ENCODE results near the gene CATSPER1. TPM values are rescaled to one million over a fixed set of nuclear protein-coding genes. Genes with fewer than 3 reads are reported as not detected.
"Not testable (repeated sequence)": the region's sequence is repeated elsewhere in the genome, so short reads cannot be mapped to it uniquely, and the experiment has no call there.

The CATSPER1 gene
- polyA plus RNA-seq, 1 donor = 0.27 TPM

GRCh38 chr11:66051766-66052663, 25.7 kb upstream of the CATSPER1 start, which contains the start of gene SF3B2:
Gene SF3B2 (plus strand): TSS chr11:66052364. CDS start chr11:66052385, 21 bp downstream.
- peak; percentile 87 for DNase-seq (ENCODE audit: low read depth)

- DNase-seq (ENCODE audit: low read depth) = no peak
Measured at GRCh38 chr11:66051371-66051765, 25.1 kb upstream of the CATSPER1 start.

- no peak for DNase-seq (ENCODE audit: low read depth)
Measured at GRCh38 chr11:66050581-66051231, 24.4 kb upstream of the CATSPER1 start.

GRCh38 chr11:66048547-66049323, 22.5 kb upstream of the CATSPER1 start, which contains the start of gene GAL3ST3:
Gene GAL3ST3 (minus strand): TSS chr11:66049161. CDS start chr11:66045415, 3,746 bp downstream.
- DNase-seq (ENCODE audit: low read depth) = no peak

GRCh38 chr11:66047541-66048365, 21.5 kb upstream of the CATSPER1 start:
- DNase-seq (ENCODE audit: low read depth) = no peak

GRCh38 chr11:66046901-66047300, 20.6 kb upstream of the CATSPER1 start:
- DNase-seq (ENCODE audit: low read depth) = no peak

GRCh38 chr11:66045177-66045639, 18.9 kb upstream of the CATSPER1 start:
- DNase-seq (ENCODE audit: low read depth) = no peak

- DNase-seq (ENCODE audit: low read depth) = no peak
Measured at GRCh38 chr11:66044757-66045156, 18.5 kb upstream of the CATSPER1 start.

- no peak for DNase-seq (ENCODE audit: low read depth)
Measured at GRCh38 chr11:66042996-66043906, 17.0 kb upstream of the CATSPER1 start.

GRCh38 chr11:66042227-66042995, 16.1 kb upstream of the CATSPER1 start:
- no peak for DNase-seq (ENCODE audit: low read depth)

GRCh38 chr11:66039765-66040164, 13.5 kb upstream of the CATSPER1 start:
- no peak for DNase-seq (ENCODE audit: low read depth)

- no peak for DNase-seq (ENCODE audit: low read depth)
Measured at GRCh38 chr11:66037327-66037726, 11.0 kb upstream of the CATSPER1 start.

GRCh38 chr11:66036334-66036710, 10.0 kb upstream of the CATSPER1 start:
- DNase-seq (ENCODE audit: low read depth) = no peak

- DNase-seq (ENCODE audit: low read depth) = no peak
Measured at GRCh38 chr11:66035653-66036333, 9.5 kb upstream of the CATSPER1 start.

- no peak for DNase-seq (ENCODE audit: low read depth)
Measured at GRCh38 chr11:66032957-66033735, 6.9 kb upstream of the CATSPER1 start.

- DNase-seq (ENCODE audit: low read depth) = not testable (repeated sequence)
Measured at GRCh38 chr11:66023186-66023440, 3.2 kb downstream of the CATSPER1 start.

- no peak for DNase-seq (ENCODE audit: low read depth)
Measured at GRCh38 chr11:66022401-66023185, 3.7 kb downstream of the CATSPER1 start.

Measured in forelimb muscle (tissue), 1 donor.